Kidney epithelial cell (primary cell): ENCODE results near the gene TGM5. TPM values are rescaled to one million over a fixed set of nuclear protein-coding genes. Genes with fewer than 3 reads are reported as not detected.

Experiments used
- DNase-seq: peaks from one replicate; pipeline ENCODE4 v3.0.0-alpha.2; 2010; ENCODE audit warnings: low read depth
- H3K27me3 ChIP-seq: 2 replicates; pipeline ENCODE4 v1.6.0; 2011; ENCODE audit warnings: low read length; ENCODE audit not compliant: control insufficient read depth, insufficient read depth
- H3K36me3 ChIP-seq: 2 replicates; pipeline ENCODE4 v1.5.1; 2011; ENCODE audit warnings: low read length; ENCODE audit not compliant: control insufficient read depth, insufficient read depth
- H3K4me3 ChIP-seq: 2 replicates; pipeline ENCODE4 v1.5.1; 2011; ENCODE audit warnings: low read depth, mild to moderate bottlenecking, control low read depth, low read length
- total RNA-seq: library from RNA; depleted of rRNA; stranded (reverse); fragments of >200 nt; gene quantifications from 2 replicates; pipeline ENCODE4 v1.2.3, GENCODE V29; 2015
- TF ChIP-seq, protein P1 (sequence below): IDR thresholded peaks from 2 replicates; pipeline ENCODE4 v1.5.1; 2011; ENCODE audit warnings: mild to moderate bottlenecking, moderate library complexity, low read length, control low read depth, inconsistent platforms; ENCODE audit not compliant: insufficient read depth, poor library complexity, severe bottlenecking

TGM5 gene
- total RNA-seq, 1 donor from 2014 or later: not detected

DNA sequence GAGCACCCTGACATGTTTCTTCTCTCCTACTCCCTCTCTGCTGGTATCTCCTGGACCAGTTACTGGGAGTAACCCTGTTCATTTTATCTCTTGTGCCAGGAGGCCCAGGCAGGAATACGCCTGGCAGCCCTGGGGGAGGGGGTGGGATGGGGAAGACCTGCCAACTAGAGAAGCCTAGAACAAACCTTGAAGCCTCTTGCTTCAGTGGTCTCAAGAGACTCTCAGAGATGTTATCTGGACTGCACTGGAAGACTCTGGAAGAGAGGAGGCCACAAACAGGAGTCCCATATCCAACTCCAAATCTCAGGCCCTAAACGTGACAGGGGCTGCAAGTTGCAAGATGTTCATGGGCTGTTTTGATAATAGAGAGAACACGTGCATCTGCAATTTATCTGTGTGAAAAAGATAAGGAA is 45.7 kb downstream of the TGM5 start, which contains the start of gene EPB42:
Gene EPB42 (minus strand): TSS at position 28 of the 413 bp plus-strand sequence. CDS start 193 bp downstream, outside the sequence.
- DNase-seq: no peak
- Histone ChIP-seq H3K4me3 (no peak within 1 kb of the TSS), H3K27me3 (peaks cover 2% of the 10 kb centered on the region), H3K36me3 (no peaks in the 10 kb centered on the region)
- TF ChIP-seq, protein P1, sequence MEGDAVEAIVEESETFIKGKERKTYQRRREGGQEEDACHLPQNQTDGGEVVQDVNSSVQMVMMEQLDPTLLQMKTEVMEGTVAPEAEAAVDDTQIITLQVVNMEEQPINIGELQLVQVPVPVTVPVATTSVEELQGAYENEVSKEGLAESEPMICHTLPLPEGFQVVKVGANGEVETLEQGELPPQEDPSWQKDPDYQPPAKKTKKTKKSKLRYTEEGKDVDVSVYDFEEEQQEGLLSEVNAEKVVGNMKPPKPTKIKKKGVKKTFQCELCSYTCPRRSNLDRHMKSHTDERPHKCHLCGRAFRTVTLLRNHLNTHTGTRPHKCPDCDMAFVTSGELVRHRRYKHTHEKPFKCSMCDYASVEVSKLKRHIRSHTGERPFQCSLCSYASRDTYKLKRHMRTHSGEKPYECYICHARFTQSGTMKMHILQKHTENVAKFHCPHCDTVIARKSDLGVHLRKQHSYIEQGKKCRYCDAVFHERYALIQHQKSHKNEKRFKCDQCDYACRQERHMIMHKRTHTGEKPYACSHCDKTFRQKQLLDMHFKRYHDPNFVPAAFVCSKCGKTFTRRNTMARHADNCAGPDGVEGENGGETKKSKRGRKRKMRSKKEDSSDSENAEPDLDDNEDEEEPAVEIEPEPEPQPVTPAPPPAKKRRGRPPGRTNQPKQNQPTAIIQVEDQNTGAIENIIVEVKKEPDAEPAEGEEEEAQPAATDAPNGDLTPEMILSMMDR: no peak

DNA sequence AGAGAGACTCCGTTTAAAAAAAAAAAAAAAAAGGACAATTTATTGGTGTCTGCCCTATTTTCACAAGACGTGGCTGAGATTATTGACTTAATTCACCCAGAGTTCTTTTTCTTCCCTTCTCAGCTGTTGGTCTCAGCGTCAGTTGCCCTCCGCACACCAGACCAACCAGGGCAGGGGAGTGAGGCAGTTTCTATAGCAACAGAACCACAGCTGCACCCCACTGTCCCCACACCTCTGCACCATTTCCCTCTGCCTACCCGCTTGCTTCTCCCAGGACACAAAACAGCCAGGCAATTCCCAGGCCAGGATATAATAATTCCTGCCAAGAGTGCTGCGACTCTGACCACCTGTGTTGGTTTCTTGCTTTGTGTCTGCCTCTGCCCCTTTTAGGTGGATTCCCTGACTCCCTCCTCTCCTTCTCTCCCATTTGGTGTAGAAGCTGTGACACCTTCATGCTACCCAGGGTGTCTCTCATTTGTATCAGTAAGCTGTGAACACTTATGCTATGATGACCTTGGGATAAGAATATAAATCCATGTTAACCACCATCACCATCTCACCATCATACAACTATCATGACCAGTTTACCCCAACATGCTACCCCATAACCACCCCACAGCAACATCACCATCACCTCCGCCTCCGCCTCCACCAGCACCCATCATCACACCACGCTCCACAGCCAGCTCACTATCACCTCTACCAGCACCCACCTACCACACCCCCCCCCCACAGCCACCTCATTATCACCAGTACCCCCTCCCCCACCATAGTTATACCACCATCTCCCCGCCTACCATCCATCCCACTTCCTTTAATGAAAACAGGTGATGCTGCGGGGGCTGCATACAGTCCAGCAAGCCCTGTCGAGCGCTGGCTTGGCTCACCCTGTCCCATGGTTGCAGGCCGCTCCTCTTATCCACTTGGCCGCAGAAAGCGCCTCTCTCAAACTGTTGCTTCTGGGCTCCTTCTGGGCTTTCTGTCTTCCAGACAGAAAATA is 46.5 kb downstream of the TGM5 start:
- Histone ChIP-seq H3K36me3 (no peaks in the 10 kb centered on the region), H3K27me3 (peaks cover 2% of the 10 kb centered on the region), H3K4me3 (no peak overlapping the region)
- TF ChIP-seq, protein P1: no peak
- no peak for DNase-seq

DNA sequence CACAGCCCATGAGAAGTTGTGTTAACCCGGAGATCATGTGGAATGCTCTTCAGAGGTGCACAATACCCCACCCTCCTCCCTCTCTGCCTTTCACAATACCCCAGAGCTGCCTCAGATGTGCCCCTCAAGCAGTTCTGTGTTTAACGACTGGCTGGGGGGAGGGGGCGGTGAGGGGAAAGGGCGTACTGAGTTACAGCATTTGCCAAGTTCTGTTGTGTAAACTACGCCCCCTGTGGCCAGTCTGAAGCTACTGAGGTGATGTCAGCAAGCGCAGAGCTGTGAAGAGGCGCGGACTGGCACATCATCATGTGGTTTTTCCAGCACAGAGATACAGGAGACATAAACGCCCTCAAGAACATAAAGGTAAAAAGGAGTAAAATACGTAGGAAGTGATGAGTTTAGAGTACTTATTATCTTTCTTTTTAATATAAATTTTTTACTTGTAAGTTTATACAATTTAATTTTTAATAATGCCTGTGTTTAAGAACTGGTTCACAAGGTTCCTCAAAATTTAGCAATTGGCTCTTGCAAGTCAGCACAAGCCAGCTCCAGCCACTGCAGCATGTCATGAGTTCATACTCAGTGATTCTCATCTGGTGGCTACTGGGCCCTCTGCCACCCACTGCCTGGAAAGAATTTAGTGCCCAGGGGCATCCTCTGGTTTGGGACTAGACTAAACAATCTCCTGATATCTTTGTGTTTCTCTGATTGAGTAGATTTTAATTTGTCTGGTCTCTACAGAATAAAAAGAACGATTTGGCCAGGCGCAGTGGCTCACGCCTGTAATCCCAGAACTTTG is 47.6 kb downstream of the TGM5 start:
- TF ChIP-seq, protein P1: peak; percentile 34
- Histone ChIP-seq H3K27me3 (peaks cover 2% of the 10 kb centered on the region), H3K36me3 (no peaks in the 10 kb centered on the region), H3K4me3 (no peak overlapping the region)
- no peak for DNase-seq

DNA sequence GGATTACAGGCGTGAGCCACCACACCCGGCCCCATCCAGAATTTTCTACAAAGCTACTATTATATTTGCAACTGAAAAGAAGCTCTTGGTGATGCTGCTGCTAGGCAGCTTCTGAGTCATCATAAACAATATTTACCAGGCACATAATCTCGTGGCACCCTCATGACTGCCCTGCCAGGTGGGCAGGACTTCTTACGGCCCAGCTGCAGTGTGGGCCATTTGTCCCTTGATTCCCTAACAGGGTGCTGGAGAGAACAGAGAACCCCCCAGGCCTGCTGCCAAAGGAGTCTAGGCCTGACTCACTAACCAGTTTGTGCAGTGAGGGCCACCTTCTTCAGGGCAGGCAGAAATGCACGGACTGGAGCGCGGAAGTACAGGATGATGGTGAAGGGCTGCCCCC is 50.8 kb downstream of the TGM5 start:
- no peak for DNase-seq
- Histone ChIP-seq H3K27me3 (peaks cover 2% of the 10 kb centered on the region), H3K4me3 (no peak overlapping the region), H3K36me3 (no peaks in the 10 kb centered on the region)
- TF ChIP-seq, protein P1: no peak

DNA sequence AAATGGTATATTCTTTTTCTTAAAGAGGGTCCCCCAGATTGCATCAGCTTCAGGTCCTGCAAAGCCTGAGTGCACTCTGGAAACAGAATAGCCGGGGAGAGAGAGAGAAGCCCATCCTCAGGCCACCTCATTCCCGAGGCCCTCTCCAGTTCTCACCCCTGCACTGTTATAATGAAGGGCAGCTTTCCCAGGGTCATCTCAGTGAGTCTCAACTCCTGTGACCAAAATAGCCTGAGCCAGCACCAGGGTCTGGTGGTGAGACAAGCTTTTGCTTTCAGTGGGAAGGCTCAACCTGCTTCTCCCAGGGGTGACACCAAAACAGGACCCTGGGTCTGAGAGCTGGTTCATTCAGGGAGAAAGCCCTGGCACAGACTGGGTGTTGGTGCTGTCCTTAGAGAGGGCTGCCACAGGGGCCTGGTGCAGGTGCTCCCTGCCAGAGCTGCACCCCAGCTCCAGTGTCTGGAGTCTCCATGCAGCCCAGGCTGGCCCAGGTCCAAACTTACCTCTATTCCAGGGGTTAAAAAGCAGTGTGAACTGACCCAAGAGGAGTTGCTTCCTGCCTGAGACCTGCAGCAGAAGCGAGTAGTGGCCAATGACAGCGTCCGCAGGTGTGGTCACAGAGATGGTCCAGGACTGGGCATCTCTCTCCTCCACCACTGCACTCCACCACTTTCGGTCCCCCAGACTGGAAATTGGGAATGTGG is 52.0 kb downstream of the TGM5 start:
- Histone ChIP-seq H3K4me3 (no peak overlapping the region), H3K36me3 (no peaks in the 10 kb centered on the region), H3K27me3 (peaks cover 12% of the 10 kb centered on the region)
- TF ChIP-seq, protein P1: no peak
- no peak for DNase-seq
